ENCODE measurements around the gene SNORC. TPM values are rescaled to one million over a fixed set of nuclear protein-coding genes. Genes with fewer than 3 reads are reported as not detected.

Gene SNORC
- total RNA-seq, 1 donor from 2014 or later: 5.6 TPM

DNA sequence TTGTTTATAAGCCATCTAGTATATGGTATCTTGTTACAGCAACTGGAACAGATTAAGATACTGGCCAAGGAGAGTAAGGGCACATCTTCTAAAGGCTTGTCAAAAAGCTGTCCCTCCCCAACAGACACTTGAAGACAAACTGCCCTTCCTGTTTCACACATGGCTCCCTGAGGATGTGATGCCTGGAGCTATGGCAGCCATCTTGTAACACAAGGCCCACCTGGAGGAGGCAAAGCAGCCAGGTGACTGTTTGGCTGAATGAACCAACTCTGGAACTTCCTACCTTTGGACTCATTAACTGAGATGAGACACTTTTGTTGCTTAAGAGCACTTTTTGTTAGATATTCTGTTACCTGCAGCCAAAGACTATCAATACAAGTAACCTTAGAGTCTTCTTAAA lies 54.4 kb downstream of the SNORC start:
- H3K4me3 Mint-ChIP-seq (ENCODE audit: unreplicated experiment): no peak overlapping the region
- H3K27ac Mint-ChIP-seq (ENCODE audit: unreplicated experiment): no peak overlapping the region
- peaks cover 4% of the 10 kb centered on the region for H3K36me3 Mint-ChIP-seq (ENCODE audit: low read depth, unreplicated experiment)
- peaks cover 7% of the 10 kb centered on the region for H3K4me1 Mint-ChIP-seq (ENCODE audit: unreplicated experiment)
- DNase-seq (ENCODE audit: low spot score): no peak
- TF ChIP-seq, protein P1, sequence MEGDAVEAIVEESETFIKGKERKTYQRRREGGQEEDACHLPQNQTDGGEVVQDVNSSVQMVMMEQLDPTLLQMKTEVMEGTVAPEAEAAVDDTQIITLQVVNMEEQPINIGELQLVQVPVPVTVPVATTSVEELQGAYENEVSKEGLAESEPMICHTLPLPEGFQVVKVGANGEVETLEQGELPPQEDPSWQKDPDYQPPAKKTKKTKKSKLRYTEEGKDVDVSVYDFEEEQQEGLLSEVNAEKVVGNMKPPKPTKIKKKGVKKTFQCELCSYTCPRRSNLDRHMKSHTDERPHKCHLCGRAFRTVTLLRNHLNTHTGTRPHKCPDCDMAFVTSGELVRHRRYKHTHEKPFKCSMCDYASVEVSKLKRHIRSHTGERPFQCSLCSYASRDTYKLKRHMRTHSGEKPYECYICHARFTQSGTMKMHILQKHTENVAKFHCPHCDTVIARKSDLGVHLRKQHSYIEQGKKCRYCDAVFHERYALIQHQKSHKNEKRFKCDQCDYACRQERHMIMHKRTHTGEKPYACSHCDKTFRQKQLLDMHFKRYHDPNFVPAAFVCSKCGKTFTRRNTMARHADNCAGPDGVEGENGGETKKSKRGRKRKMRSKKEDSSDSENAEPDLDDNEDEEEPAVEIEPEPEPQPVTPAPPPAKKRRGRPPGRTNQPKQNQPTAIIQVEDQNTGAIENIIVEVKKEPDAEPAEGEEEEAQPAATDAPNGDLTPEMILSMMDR (IDR thresholded peaks at IDR 0.05; ENCODE audit: unreplicated experiment): no peak
- H3K9me3 Mint-ChIP-seq (ENCODE audit: unreplicated experiment): no peaks in the 10 kb centered on the region
- H3K27me3 Mint-ChIP-seq (ENCODE audit: unreplicated experiment): peaks cover 20% of the 10 kb centered on the region

GRCh38 chr2:232925153-232925820 lies 55.2 kb downstream of the SNORC start:
- TF ChIP-seq, protein P1 (IDR thresholded peaks at IDR 0.05; ENCODE audit: unreplicated experiment): no peak
- no peaks in the 10 kb centered on the region for H3K9me3 Mint-ChIP-seq (ENCODE audit: unreplicated experiment)
- peaks cover 7% of the 10 kb centered on the region for H3K36me3 Mint-ChIP-seq (ENCODE audit: low read depth, unreplicated experiment)
- H3K27me3 Mint-ChIP-seq (ENCODE audit: unreplicated experiment): peaks cover 24% of the 10 kb centered on the region
- no peak for DNase-seq (ENCODE audit: low spot score)
- no peak overlapping the region for H3K27ac Mint-ChIP-seq (ENCODE audit: unreplicated experiment)
- peaks cover 7% of the 10 kb centered on the region for H3K4me1 Mint-ChIP-seq (ENCODE audit: unreplicated experiment)
- H3K4me3 Mint-ChIP-seq (ENCODE audit: unreplicated experiment): no peak overlapping the region

DNA sequence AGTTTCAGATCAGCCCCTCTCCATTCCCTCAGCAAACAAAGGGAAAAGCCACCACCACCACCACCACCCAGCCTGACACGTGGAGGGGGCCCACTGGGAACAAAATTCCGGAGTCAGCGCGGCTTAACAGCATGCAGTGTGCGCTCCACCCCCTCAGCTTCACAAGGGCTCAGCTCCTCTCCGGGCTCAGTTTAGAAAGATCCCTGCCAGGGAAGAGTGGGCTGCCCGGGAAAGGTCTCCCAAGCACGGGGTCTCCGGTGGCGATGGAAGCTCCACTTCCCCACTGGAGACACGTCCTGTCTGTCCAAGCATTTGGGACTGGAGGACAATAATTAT lies 55.7 kb downstream of the SNORC start:
- peaks cover 7% of the 10 kb centered on the region for H3K36me3 Mint-ChIP-seq (ENCODE audit: low read depth, unreplicated experiment)
- H3K4me1 Mint-ChIP-seq (ENCODE audit: unreplicated experiment): peaks cover 7% of the 10 kb centered on the region
- no peak overlapping the region for H3K27ac Mint-ChIP-seq (ENCODE audit: unreplicated experiment)
- TF ChIP-seq, protein P1 (IDR thresholded peaks at IDR 0.05; ENCODE audit: unreplicated experiment): no peak
- no peak for DNase-seq (ENCODE audit: low spot score)
- H3K27me3 Mint-ChIP-seq (ENCODE audit: unreplicated experiment): peaks cover 24% of the 10 kb centered on the region
- H3K9me3 Mint-ChIP-seq (ENCODE audit: unreplicated experiment): no peaks in the 10 kb centered on the region
- H3K4me3 Mint-ChIP-seq (ENCODE audit: unreplicated experiment): no peak overlapping the region

DNA sequence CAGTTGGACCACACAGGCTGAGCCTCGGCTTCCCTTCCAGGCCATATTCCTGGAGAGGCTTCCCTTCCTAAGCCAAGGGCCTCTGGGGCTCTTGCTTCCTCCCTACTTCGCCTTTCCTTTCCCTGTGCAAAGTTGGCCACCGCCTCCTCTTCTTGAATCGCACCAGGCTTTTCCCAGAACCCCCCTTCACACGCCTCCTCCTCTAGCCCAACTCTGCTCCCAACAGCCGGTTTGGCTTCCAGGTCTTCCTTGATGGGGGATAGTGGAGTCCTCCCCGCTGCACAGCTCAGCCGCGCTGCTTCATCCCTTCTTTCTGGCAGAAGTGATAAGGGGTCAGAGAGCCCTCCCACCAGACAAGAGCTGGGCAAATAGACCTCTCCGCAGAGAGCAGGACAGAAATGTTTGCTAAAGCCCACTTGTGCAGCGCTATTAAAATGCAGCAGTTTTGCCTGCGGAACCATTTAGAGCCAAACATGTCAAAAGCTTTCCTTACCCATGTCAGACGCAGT lies 56.4 kb downstream of the SNORC start:
- DNase-seq (ENCODE audit: low spot score): no peak

More for the DNA sequence above, 56.4 kb downstream of the SNORC start:
- TF ChIP-seq, protein P1 (IDR thresholded peaks at IDR 0.05; ENCODE audit: unreplicated experiment): no peak
- H3K27ac Mint-ChIP-seq (ENCODE audit: unreplicated experiment): no peak overlapping the region
- H3K36me3 Mint-ChIP-seq (ENCODE audit: low read depth, unreplicated experiment): peaks cover 7% of the 10 kb centered on the region
- H3K27me3 Mint-ChIP-seq (ENCODE audit: unreplicated experiment): peaks cover 24% of the 10 kb centered on the region
- peak overlapping the region; percentile 79 for H3K4me3 Mint-ChIP-seq (ENCODE audit: unreplicated experiment)
- H3K9me3 Mint-ChIP-seq (ENCODE audit: unreplicated experiment): no peaks in the 10 kb centered on the region
- H3K4me1 Mint-ChIP-seq (ENCODE audit: unreplicated experiment): peaks cover 7% of the 10 kb centered on the region
